GF-D8 (cell line): ENCODE data around the gene ZNF148.
"Not testable (repeated sequence)": the region's sequence is repeated elsewhere in the genome, so short reads cannot be mapped to it uniquely, and the experiment has no call there.

Experiments used
- DNase-seq: peaks from one replicate; lab custom pipeline; 2025; lab: John Stamatoyannopoulos, UW

Gene ZNF148

GRCh38 chr3:125374501-125374995, 577 bp downstream of the ZNF148 start:
- no peak for DNase-seq

- DNase-seq: no peak
Observed at GRCh38 chr3:125367403-125368230, 7.5 kb downstream of the ZNF148 start.

GRCh38 chr3:125366132-125366531, 9.0 kb downstream of the ZNF148 start:
- DNase-seq: no peak

GRCh38 chr3:125359700-125360099, 15.4 kb downstream of the ZNF148 start:
- DNase-seq: no peak

GRCh38 chr3:125358923-125359322, 16.2 kb downstream of the ZNF148 start:
- DNase-seq: no peak

GRCh38 chr3:125357837-125358236, 17.3 kb downstream of the ZNF148 start:
- DNase-seq: no peak

- peak; percentile 34 for DNase-seq
Observed at GRCh38 chr3:125357032-125357658, 18.0 kb downstream of the ZNF148 start.

- no peak for DNase-seq
Observed at GRCh38 chr3:125356140-125357026, 18.7 kb downstream of the ZNF148 start.

- no peak for DNase-seq
Observed at GRCh38 chr3:125353659-125354058, 21.5 kb downstream of the ZNF148 start.

GRCh38 chr3:125353128-125353527, 22.0 kb downstream of the ZNF148 start:
- no peak for DNase-seq

GRCh38 chr3:125351814-125352456, 23.2 kb downstream of the ZNF148 start:
- DNase-seq: no peak

GRCh38 chr3:125351152-125351551, 24.0 kb downstream of the ZNF148 start:
- no peak for DNase-seq

- DNase-seq: no peak
Observed at GRCh38 chr3:125350597-125350996, 24.5 kb downstream of the ZNF148 start.

GRCh38 chr3:125349556-125350165, 25.5 kb downstream of the ZNF148 start:
- no peak for DNase-seq

- DNase-seq: no peak
Observed at GRCh38 chr3:125349055-125349454, 26.1 kb downstream of the ZNF148 start.

- DNase-seq: not testable (repeated sequence)
Observed at GRCh38 chr3:125343367-125343766, 31.8 kb downstream of the ZNF148 start.

- DNase-seq: no peak
Observed at GRCh38 chr3:125340121-125340520, 35.0 kb downstream of the ZNF148 start.

GRCh38 chr3:125337506-125337905, 37.6 kb downstream of the ZNF148 start:
- no peak for DNase-seq

GRCh38 chr3:125334675-125335560, 40.2 kb downstream of the ZNF148 start:
- DNase-seq: peak; percentile 68

GRCh38 chr3:125332504-125332903, 42.6 kb downstream of the ZNF148 start:
- no peak for DNase-seq
